HEK293 (cell line): ENCODE measurements around the gene ATF6.

ENCODE experiments used
- MYNN ChIP-seq: fragments of 450-650 bp; formaldehyde crosslinking; IDR thresholded peaks from 2 replicates; pipeline ENCODE4 v1.5.1; 2016; ENCODE audit warnings: missing biosample characterization, missing genetic modification characterization, borderline replicate concordance
- YY1 ChIP-seq: fragments of 450-650 bp; formaldehyde crosslinking; IDR thresholded peaks from 2 replicates; pipeline ENCODE4 v1.5.1; 2018; ENCODE audit warnings: missing biosample characterization, missing genetic modification characterization
- ZIC2 ChIP-seq: fragments of 450-650 bp; formaldehyde crosslinking; IDR thresholded peaks from 2 replicates; pipeline ENCODE4 v1.5.1; 2016; ENCODE audit warnings: missing biosample characterization, missing genetic modification characterization
- ZNF214 ChIP-seq: fragments of 450-650 bp; formaldehyde crosslinking; IDR thresholded peaks from 2 replicates; pipeline ENCODE4 v1.5.1; 2017; ENCODE audit warnings: missing biosample characterization, mild to moderate bottlenecking, missing genetic modification characterization, borderline replicate concordance
- ZNF350 ChIP-seq: fragments of 450-650 bp; formaldehyde crosslinking; IDR thresholded peaks from 2 replicates; pipeline ENCODE4 v1.5.0; 2017; ENCODE audit warnings: missing biosample characterization, mild to moderate bottlenecking, missing genetic modification characterization
- ZNF513 ChIP-seq: fragments of 450-650 bp; IDR thresholded peaks from 2 replicates; pipeline ENCODE4 v1.5.1; 2018; ENCODE audit warnings: missing biosample characterization, missing genetic modification characterization
- TF ChIP-seq, protein P1 (sequence below): fragments of 450-650 bp; formaldehyde crosslinking; IDR thresholded peaks from 2 replicates; pipeline ENCODE4 v1.5.1; 2016; ENCODE audit warnings: missing biosample characterization, missing genetic modification characterization, low read depth
- TF ChIP-seq, protein P2 (sequence below): fragments of 450-650 bp; formaldehyde crosslinking; IDR thresholded peaks from 2 replicates; pipeline ENCODE4 v1.5.1; 2016; ENCODE audit warnings: missing biosample characterization, missing genetic modification characterization

DNA sequence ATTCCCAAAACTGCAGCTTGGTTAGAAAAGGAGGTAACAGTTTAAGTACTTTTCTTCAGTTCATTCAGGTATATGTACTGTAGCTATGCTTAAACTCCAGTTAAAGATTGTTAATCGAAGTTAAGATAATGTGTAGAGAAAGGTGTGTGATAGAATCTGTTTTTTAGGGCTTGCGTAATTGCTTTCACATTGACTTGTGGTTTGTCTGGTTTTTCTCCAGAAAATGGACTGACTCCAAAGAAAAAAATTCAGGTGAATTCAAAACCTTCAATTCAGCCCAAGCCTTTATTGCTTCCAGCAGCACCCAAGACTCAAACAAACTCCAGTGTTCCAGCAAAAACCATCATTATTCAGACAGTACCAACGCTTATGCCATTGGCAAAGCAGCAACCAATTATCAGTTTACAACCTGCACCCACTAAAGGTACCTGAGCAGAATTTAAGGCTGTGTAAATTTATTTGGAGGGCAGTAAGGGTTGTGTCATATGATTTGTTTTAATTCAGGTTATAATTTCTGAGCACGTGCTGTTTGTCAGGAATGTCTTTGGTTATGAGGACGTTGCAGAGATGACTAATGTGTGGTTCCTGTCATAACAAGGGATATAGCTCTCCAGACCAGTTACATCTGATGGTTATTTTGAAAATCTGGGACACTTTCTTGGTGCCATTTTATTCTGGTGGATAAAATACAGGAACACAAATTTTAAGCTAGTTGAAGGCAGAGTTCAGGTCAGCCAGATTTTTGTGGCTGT lies 26.0 kb downstream of the ATF6 start:
- TF ChIP-seq MYNN (tag by site-specific recombination) (no peak), ZIC2 (tag by site-specific recombination) (no peak), YY1 (no peak), ZNF350 (tag by site-specific recombination) (no peak), ZNF513 (no peak), ZNF214 (tag by site-specific recombination) (no peak)
- TF ChIP-seq, protein P1, sequence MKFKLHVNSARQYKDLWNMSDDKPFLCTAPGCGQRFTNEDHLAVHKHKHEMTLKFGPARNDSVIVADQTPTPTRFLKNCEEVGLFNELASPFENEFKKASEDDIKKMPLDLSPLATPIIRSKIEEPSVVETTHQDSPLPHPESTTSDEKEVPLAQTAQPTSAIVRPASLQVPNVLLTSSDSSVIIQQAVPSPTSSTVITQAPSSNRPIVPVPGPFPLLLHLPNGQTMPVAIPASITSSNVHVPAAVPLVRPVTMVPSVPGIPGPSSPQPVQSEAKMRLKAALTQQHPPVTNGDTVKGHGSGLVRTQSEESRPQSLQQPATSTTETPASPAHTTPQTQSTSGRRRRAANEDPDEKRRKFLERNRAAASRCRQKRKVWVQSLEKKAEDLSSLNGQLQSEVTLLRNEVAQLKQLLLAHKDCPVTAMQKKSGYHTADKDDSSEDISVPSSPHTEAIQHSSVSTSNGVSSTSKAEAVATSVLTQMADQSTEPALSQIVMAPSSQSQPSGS (tag by site-specific recombination) = no peak
- TF ChIP-seq, protein P2, sequence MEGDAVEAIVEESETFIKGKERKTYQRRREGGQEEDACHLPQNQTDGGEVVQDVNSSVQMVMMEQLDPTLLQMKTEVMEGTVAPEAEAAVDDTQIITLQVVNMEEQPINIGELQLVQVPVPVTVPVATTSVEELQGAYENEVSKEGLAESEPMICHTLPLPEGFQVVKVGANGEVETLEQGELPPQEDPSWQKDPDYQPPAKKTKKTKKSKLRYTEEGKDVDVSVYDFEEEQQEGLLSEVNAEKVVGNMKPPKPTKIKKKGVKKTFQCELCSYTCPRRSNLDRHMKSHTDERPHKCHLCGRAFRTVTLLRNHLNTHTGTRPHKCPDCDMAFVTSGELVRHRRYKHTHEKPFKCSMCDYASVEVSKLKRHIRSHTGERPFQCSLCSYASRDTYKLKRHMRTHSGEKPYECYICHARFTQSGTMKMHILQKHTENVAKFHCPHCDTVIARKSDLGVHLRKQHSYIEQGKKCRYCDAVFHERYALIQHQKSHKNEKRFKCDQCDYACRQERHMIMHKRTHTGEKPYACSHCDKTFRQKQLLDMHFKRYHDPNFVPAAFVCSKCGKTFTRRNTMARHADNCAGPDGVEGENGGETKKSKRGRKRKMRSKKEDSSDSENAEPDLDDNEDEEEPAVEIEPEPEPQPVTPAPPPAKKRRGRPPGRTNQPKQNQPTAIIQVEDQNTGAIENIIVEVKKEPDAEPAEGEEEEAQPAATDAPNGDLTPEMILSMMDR (tag by site-specific recombination) = no peak
